K562 (cell line): ENCODE results near the gene ACSF3.

Source experiments
- CTCF ChIP-seq, 3 experiments: IDR thresholded peaks in 2 of 3; conservative IDR thresholded peaks in 1 of 3; 2 replicates each; pipeline ENCODE4 v1.5.1; 2011 to 2012; ENCODE audit warnings: low read length in 3 of 3, mild to moderate bottlenecking in 3 of 3, control low read depth in 2 of 3, improper control_type of control experiment in 1 of 3, inconsistent platforms in 1 of 3, low read depth in 1 of 3, mixed read lengths in 1 of 3, moderate library complexity in 1 of 3; ENCODE audit not compliant: insufficient read depth in 2 of 3
- E2F6 ChIP-seq, 2 experiments: IDR thresholded peaks; 2 replicates each; pipeline ENCODE4 v1.6.1; 2011; ENCODE audit warnings: borderline replicate concordance in 1 of 2, control low read depth in 1 of 2, low read depth in 1 of 2, low read length in 1 of 2, mild to moderate bottlenecking in 1 of 2, mixed read lengths in 1 of 2, moderate library complexity in 1 of 2; ENCODE audit not compliant: insufficient read depth in 1 of 2, insufficient read length in 1 of 2, poor library complexity in 1 of 2, severe bottlenecking in 1 of 2; ENCODE audit errors: extremely low read depth in 1 of 2
- MXI1 ChIP-seq: IDR thresholded peaks from 2 replicates; pipeline ENCODE4 v1.6.1; 2011; ENCODE audit warnings: low read depth, mild to moderate bottlenecking, improper control_type of control experiment, low read length
- NFRKB ChIP-seq: fragments of 450-650 bp; IDR thresholded peaks from 2 replicates; pipeline ENCODE4 v1.6.1; 2016; ENCODE audit warnings: low read depth
- SPI1 ChIP-seq: IDR thresholded peaks from 2 replicates; pipeline ENCODE4 v1.6.1; 2011; ENCODE audit warnings: low read depth, low read length, control low read depth, borderline replicate concordance
- TEAD2 ChIP-seq: fragments of 450-650 bp; IDR thresholded peaks from 2 replicates; pipeline ENCODE4 v1.6.1; 2016; ENCODE audit warnings: missing genetic modification characterization, control low read depth, missing compliant biosample characterization
- THRA ChIP-seq: fragments of 450-650 bp; IDR thresholded peaks from 2 replicates; pipeline ENCODE4 v1.6.1; 2017; ENCODE audit warnings: mild to moderate bottlenecking, moderate library complexity
- ZNF24 ChIP-seq: fragments of 450-650 bp; IDR thresholded peaks from 2 replicates; pipeline ENCODE4 v1.6.1; 2016
- ZNF589 ChIP-seq: fragments of 200-800 bp; sonication (Bioruptor generic); IDR thresholded peaks from 2 replicates; pipeline ENCODE4 v1.6.1; 2016; ENCODE audit warnings: low read depth, missing genetic modification characterization, missing compliant biosample characterization

GRCh38 chr16:89056592-89056991 lies 37.1 kb upstream of the ACSF3 start:
- TF ChIP-seq ZNF24 (no peak), CTCF (IDR thresholded peaks at IDR 0.05 in 2 of 3, conservative IDR thresholded peaks at IDR 0.05 in 1 of 3; ENCODE audit: insufficient read depth in 2 of 3, low read depth in 1 of 3, low read length in 3 of 3) (no peak), E2F6 (IDR thresholded peaks at IDR 0.05; ENCODE audit: borderline replicate concordance in 1 of 2, extremely low read depth in 1 of 2, insufficient read depth in 1 of 2, insufficient read length in 1 of 2, low read depth in 1 of 2, low read length in 1 of 2, poor library complexity in 1 of 2, severe bottlenecking in 1 of 2) (no peak), MXI1 (no peak), NFRKB (no peak), TEAD2 (no peak), ZNF589 (CRISPR knock-in tag) (no peak), SPI1 (no peak), THRA (no peak)
